Stimulated activated CD4-positive, alpha-beta T cell treated with anti-CD3 and anti-CD28 coated beads, Interleukin-1b, Interleukin-23, amount 100 ng/mL, for 1 hour (primary cell): ENCODE data around the gene ZNF775.
A peak's percentile ranks its signal among the peaks of the same experiment; 100 is the strongest.

ENCODE experiments used
- DNase-seq, 2 donors: peaks; one replicate each; pipeline ENCODE4 v3.0.0-alpha.2; 2020; ENCODE audit warnings: low read depth in 2 of 2

Gene ZNF775

DNA sequence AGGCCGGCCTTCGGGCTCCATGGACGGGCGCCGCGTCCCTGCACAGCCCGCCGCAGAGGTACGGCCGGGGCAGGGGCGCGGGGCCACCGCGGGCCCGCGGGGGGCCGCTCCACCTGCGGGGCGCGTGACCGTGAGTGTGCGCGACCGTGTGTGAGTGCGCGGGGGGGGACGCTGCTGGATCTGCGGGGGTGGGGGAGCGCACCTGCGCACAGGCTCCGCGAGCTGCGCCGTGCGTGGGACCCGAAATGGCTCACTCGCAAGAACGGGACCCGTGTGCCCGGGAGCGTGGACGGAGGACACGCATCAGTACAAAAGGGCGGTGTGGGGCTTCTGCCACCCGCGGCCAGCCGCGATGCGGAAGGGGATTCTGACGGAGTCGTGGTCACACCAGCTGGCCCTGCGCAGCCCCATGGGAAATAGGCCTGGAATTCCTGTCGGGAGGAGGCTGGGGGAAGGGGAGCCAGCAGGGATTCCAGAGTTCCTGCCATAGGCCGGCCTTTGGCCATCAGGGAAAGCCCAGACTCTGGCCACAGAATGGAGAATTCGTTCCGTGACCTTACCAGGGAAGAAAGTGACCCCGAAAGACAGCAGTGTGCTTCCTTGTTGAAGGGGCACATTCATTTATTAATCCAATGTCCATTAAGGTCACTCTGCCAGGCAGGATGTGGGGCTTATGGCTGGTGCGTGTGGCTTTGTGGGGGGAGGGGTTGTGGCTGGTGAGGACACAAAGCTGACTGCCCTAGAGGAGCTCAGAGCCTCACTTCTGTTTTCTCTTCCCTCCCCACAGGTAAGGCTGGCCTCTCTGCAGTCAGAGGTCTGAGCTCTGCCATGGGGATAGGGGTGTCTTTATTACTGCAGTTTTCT, 10.0 kb upstream of the ZNF775 start:
- peak in 1 of 2 donors; percentile 45 for DNase-seq

DNA sequence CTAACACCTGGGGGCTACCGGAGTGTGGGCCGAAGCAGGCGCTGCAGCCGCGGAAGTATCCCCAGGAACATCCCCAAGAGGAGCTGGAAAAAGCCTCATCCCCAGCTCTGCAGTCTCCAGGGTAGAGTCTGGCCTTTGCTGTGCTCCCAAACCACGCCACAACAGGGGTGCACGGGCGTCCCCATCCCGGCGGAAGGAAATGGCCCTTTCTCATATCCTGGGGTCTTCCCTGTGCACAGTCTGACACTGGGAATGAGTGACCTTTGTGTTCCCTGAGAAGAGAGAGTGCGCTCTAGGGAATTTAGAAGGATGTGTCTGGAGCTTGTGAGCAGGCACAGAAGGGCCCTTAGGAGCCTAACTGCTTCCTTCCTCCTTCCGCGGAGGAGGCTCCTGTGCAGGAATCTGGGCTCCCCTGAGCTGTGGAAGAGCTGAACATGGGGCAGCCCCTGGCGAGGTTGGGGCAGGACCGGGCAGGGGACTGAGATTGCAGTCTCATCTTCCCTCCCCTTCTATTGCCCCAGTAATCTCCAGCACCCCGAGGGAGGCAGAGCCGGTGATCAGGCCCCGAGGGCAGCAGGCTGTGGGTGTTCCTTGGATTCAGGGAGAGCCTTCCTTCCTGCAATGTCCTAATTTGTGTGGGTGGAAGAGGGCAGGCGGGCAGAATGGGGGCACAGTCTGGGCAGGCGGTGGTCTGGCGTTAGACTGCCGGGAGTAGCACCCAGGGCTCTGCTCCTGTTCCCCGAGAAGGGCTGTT, 9.2 kb upstream of the ZNF775 start:
- DNase-seq, result no peak

DNA sequence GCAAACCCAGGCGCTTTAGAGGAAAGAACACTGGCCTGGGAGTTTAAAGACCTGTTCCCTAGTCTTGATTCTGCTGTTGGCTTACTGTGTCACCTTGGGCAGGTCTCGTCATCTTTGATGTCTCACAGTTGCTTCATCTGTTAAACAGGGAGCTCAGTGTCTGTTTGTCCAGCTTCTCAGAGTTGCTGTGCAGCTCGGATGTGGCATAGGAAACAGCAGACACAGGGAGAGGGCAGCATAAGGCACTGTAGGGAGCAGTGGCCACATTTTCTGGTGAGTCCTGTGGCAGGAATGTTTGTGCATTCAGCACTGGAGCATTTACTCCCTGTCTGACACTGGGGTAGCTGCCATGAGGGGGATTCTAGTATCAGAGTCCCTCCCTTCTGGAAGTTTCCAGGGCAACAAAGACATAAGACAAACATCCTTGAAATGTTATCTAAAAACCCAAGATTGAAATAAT, 8.5 kb upstream of the ZNF775 start:
- no peak for DNase-seq

DNA sequence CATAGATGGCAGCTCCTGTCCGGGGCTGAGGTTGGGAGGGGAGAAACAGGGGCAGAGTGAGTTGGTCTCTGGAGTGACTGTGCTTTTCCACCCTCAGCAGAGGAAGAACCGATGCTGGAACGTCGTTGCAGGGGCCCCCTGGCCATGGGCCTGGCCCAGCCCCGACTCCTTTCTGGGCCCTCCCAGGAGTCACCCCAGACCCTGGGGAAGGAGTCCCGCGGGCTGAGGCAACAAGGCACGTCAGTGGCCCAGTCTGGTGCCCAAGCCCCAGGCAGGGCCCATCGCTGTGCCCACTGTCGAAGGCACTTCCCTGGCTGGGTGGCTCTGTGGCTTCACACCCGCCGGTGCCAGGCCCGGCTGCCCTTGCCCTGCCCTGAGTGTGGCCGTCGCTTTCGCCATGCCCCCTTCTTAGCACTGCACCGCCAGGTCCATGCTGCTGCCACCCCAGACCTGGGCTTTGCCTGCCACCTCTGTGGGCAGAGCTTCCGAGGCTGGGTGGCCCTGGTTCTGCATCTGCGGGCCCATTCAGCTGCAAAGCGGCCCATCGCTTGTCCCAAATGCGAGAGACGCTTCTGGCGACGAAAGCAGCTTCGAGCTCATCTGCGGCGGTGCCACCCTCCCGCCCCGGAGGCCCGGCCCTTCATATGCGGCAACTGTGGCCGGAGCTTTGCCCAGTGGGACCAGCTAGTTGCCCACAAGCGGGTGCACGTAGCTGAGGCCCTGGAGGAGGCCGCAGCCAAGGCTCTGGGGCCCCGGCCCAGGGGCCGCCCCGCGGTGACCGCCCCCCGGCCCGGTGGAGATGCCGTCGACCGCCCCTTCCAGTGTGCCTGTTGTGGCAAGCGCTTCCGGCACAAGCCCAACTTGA, 7.8 kb upstream of the ZNF775 start:
- DNase-seq, result no peak

DNA sequence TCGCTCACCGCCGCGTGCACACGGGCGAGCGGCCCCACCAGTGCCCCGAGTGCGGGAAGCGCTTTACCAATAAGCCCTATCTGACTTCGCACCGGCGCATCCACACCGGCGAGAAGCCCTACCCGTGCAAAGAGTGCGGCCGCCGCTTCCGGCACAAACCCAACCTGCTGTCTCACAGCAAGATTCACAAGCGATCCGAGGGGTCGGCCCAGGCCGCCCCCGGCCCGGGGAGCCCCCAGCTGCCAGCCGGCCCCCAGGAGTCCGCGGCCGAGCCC, 7.2 kb upstream of the ZNF775 start:
- no peak for DNase-seq

DNA sequence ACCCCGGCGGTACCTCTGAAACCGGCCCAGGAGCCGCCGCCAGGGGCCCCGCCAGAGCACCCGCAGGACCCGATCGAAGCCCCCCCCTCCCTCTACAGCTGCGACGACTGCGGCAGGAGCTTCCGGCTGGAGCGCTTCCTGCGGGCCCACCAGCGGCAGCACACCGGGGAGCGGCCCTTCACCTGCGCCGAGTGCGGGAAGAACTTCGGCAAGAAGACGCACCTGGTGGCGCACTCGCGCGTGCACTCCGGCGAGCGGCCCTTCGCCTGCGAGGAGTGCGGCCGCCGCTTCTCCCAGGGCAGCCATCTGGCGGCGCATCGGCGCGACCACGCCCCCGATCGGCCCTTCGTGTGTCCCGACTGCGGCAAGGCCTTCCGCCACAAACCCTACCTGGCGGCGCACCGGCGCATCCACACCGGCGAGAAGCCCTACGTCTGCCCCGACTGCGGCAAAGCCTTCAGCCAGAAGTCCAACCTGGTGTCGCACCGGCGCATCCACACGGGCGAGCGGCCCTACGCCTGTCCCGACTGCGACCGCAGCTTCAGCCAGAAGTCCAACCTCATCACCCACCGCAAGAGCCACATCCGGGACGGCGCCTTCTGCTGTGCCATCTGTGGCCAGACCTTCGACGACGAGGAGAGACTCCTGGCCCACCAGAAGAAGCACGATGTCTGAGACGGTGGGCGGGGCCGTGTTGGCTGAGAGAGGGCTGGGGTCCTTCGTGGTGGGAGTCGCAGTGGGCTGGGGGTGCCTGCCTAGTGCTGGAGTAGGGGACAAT, 6.7 kb upstream of the ZNF775 start:
- no peak for DNase-seq

GRCh38 chr7:150373049-150373801, 5.9 kb upstream of the ZNF775 start:
- no peak for DNase-seq

DNA sequence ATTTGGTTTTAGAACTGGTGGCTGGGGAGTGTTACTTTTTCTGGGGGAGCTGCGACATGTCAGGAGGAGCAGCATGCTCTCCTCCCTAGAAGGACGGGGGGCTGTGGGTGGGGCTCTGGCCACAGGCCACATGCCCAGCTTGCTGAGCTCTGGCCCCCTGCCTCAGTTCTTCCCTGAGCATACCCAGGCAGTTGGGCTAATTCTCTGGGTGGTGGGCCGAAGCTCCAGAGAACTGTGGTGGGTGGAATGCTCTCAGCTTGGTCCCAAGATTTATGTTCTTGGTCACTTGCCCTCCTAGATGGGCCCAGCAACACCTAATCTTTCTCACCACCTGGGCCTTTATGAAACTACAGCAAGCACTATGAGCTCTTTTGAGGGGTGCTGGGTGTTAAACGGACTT, 5.1 kb upstream of the ZNF775 start:
- DNase-seq, result no peak

GRCh38 chr7:150374472-150374871, 4.7 kb upstream of the ZNF775 start:
- DNase-seq, result no peak

- no peak for DNase-seq
These were observed 3.2 kb upstream of the ZNF775 start for GRCh38 chr7:150375662-150376521.

GRCh38 chr7:150376560-150376959, 2.6 kb upstream of the ZNF775 start:
- no peak for DNase-seq

DNA sequence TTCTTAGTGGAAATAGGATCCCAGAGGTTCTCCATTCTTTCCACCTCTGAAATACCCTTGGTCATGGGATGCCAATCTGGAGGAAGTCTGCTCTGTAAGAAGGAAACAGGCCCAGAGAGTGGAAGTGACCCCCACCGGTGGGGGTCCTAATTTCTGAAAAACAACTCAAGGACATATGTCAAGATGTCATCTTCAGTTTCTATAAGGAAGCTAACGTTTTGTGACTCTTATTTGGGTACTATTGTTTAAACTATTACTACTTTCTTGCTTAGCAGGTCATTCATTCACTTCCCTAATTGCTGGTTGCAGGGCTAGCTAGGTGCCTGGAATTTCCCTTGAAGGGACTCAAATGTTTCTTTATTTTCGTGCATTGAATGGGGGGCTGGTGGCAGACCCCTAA, 1.9 kb upstream of the ZNF775 start:
- no peak for DNase-seq

DNA sequence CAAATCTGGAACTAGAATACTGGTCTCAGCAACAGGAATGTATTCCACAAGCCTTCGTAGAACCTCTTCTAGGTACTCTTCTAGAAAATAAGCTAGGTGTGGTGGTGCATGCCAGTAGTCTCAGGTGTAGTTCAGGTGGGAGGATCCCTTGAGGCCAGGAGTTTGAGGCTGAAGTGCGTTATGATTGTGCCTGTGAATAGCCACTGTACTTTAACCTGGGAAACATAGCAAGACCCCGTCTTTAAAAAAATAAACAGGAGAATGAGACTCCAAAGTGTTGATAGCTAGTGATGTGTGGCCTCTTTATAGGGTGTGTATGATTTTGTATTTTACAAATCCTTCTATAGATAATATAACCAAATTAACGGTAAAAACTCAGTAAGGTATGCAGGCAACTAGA, 1.5 kb upstream of the ZNF775 start:
- no peak for DNase-seq

DNA sequence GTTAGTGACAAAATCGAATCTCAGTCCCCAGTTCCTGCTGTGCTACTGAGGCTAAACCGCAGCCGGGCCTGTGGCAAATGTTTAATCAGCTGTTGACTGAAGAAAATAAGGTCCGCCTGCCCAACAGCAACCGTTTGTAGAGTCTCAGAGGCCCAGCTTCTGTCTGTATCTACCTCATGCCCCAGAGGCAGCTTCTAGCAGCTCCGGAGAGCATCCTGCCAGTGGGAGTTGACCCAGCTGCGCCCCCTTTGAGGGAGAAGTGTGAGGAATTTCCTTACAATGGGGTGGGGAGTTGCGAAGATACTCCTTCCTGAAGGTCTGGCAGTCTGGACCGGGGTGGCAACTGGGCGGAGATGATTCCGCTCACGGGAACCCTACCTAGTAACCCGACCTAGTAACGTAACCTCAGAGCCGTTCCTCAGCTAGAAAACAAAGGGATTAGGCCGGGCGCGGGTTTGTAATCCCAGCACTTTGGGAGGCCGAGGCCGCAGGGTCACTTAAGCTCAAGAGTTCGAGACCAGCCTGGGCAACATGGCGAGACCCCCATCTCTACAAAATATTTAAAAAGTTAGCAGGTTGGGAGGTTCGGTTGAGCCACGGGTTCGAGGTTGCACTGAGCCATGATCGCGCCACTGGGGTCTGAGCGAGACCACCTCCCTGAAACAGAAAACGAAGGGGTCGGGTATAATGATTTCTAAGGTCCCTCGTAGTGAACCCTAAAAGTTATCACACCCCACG, 846 bp upstream of the ZNF775 start:
- DNase-seq, result no peak

DNA sequence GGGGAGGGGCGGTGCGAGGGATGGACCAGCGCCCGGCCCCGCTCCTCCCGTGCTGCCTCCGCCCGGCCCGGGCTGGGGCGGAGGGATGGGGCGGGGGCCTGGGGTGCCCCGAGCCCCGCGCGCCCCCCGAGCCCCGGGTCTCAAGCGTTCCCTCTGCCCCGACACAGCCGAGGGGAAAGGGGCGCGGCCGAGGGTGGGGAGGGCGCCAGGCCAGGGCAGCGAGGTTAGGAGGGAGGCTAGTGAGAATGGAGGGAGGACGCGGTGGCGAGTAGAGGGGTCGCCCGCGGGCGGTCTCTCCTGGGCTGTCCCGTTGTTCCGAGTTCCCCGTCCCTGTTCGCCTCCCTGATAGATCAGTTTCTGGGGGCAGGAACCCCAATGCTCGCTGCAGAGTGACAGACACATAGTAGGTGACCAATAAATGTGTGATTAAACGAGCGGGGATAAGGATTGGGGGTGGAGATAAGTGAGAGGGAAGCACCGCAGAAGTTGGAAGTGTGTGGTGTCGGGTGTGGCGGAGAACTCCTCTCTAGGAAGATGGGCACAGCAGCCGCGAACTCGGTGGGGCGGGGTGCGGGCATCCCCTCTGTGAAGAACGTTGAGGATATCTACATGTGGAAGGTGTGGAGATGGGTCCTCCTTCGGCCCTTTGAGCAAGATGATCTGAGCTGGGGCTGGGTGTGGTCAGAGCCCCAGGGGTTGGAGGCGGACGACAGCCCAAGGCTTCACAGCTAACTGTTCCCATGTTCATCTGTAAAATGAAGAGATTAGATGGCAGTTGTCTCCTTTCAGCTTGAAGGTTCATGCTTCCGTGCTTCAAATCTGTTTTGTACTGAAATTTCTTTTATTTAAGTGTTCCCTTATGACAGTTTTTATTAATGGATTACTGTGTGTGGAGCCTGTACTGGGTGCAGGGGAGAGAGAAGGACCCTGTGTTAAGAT, 580 bp downstream of the ZNF775 start:
- no peak for DNase-seq

DNA sequence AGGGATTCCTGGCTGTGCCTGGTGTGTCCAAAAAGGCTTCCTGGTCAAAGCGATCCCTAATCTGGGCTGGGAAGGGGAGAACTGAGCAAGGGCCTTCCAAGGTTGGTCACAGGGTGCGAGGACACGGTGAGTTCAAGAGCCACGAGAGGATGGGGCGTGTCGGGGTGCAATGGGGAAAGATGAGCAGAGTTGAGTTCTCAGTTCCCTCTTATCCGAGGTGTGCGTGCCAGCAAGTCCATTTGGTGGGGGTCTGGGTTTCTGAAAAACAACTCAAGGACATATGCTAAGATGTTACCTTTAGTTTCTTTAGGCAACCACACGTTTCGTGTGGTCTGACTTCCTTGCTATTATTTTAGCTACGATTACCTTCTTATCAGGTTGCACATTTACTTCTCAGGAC, 1.3 kb downstream of the ZNF775 start:
- DNase-seq, result no peak

- DNase-seq, result no peak
These were observed 2.0 kb downstream of the ZNF775 start for GRCh38 chr7:150381096-150381495.

DNA sequence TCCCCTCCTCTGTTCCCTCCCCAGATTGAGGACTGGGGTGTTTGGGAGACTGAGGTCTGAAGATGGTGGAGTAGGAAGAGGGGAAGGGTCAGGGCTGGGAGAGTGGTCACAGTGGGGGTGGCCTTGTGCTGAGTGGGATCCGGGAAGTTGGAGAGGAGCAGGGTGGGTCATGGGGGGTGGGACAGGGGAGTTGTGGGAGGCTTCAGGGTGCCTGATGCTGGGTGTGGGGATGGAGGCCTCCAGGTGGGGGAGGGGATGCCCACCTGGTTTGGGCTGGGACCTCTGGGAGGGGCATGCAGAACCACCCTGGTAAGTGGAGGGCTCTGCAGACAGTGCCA, 2.6 kb downstream of the ZNF775 start:
- DNase-seq, result no peak
